Muscle layer of duodenum (tissue), 2 donors: ENCODE measurements around the gene FOXP1.

Experiments used
- H3K27ac ChIP-seq: one replicate; pipeline ENCODE4 v1.7.0; 2013; ENCODE audit warnings: mild to moderate bottlenecking, low read length
- H3K27me3 ChIP-seq: one replicate; pipeline ENCODE4 v1.7.0; 2013; ENCODE audit warnings: low read depth, mild to moderate bottlenecking, control low read depth, low read length
- H3K36me3 ChIP-seq, 2 donors: one replicate each; pipeline ENCODE4 v1.7.0; 2013; ENCODE audit warnings: low read length in 2 of 2, control low read depth in 1 of 2, mild to moderate bottlenecking in 1 of 2; ENCODE audit not compliant: insufficient read depth in 2 of 2, control insufficient read depth in 1 of 2
- H3K4me1 ChIP-seq, 2 donors: one replicate each; pipeline ENCODE4 v1.7.0; 2013; ENCODE audit warnings: low read length in 2 of 2, mild to moderate bottlenecking in 2 of 2, control low read depth in 1 of 2, moderate library complexity in 1 of 2; ENCODE audit not compliant: insufficient read depth in 2 of 2, control insufficient read depth in 1 of 2
- H3K4me3 ChIP-seq, 2 donors: one replicate each; pipeline ENCODE4 v1.7.0; 2013; ENCODE audit warnings: low read length in 2 of 2, low read depth in 1 of 2, mild to moderate bottlenecking in 1 of 2
- H3K9me3 ChIP-seq, 2 donors: one replicate each; pipeline ENCODE4 v1.7.0; 2013; ENCODE audit warnings: low read length in 2 of 2, control low read depth in 1 of 2, mild to moderate bottlenecking in 1 of 2; ENCODE audit not compliant: control insufficient read depth in 1 of 2
- donor health status: healthy.

The FOXP1 gene

GRCh38 chr3:71065764-71066013 is 517.8 kb downstream of the FOXP1 start:
- Histone ChIP-seq H3K4me3 (peak overlapping the region; percentile 67 to 76), H3K36me3 (peaks cover 0 to 26% of the 10 kb centered on the region in 2 donors), H3K27me3 (no peaks in the 10 kb centered on the region), H3K9me3 (no peaks in the 10 kb centered on the region), H3K4me1 (peaks cover 23 to 50% of the 10 kb centered on the region in 2 donors), H3K27ac (peak overlapping the region; percentile 93)

GRCh38 chr3:71064956-71065763 is 518.4 kb downstream of the FOXP1 start:
- peaks cover 0 to 26% of the 10 kb centered on the region in 2 donors for H3K36me3 ChIP-seq
- peaks cover 23 to 49% of the 10 kb centered on the region in 2 donors for H3K4me1 ChIP-seq
- H3K27me3 ChIP-seq: no peaks in the 10 kb centered on the region
- no peaks in the 10 kb centered on the region for H3K9me3 ChIP-seq
- peak overlapping the region; percentile 93 for H3K27ac ChIP-seq
- H3K4me3 ChIP-seq: peak overlapping the region; percentile 76 to 79

GRCh38 chr3:71064291-71064955 is 519.1 kb downstream of the FOXP1 start:
- Histone ChIP-seq H3K27me3 (no peaks in the 10 kb centered on the region), H3K4me3 (peak overlapping the region; percentile 79 to 93), H3K36me3 (peaks cover 0 to 26% of the 10 kb centered on the region in 2 donors), H3K4me1 (peaks cover 23 to 49% of the 10 kb centered on the region in 2 donors), H3K9me3 (no peaks in the 10 kb centered on the region), H3K27ac (peak overlapping the region; percentile 93)

- Histone ChIP-seq H3K36me3 (peaks cover 0 to 26% of the 10 kb centered on the region in 2 donors), H3K9me3 (no peaks in the 10 kb centered on the region), H3K27ac (peak overlapping the region; percentile 93), H3K4me1 (peaks cover 28 to 49% of the 10 kb centered on the region in 2 donors), H3K27me3 (no peaks in the 10 kb centered on the region), H3K4me3 (peak overlapping the region; percentile 79 to 93)
Observed at GRCh38 chr3:71063773-71064290, 519.7 kb downstream of the FOXP1 start.

- Histone ChIP-seq H3K4me3 (peak overlapping the region; percentile 79 to 93), H3K27me3 (no peaks in the 10 kb centered on the region), H3K9me3 (no peaks in the 10 kb centered on the region), H3K36me3 (peaks cover 0 to 26% of the 10 kb centered on the region in 2 donors), H3K27ac (peak overlapping the region; percentile 93), H3K4me1 (peaks cover 28 to 50% of the 10 kb centered on the region in 2 donors)
Observed at GRCh38 chr3:71062952-71063772, 520.4 kb downstream of the FOXP1 start.

GRCh38 chr3:71062037-71062932 is 521.2 kb downstream of the FOXP1 start:
- H3K27me3 ChIP-seq: no peaks in the 10 kb centered on the region
- H3K27ac ChIP-seq: peak overlapping the region; percentile 93
- H3K4me1 ChIP-seq: peaks cover 36 to 52% of the 10 kb centered on the region in 2 donors
- no peaks in the 10 kb centered on the region for H3K9me3 ChIP-seq
- H3K4me3 ChIP-seq: peak overlapping the region; percentile 79 to 93
- H3K36me3 ChIP-seq: peaks cover 0 to 26% of the 10 kb centered on the region in 2 donors

GRCh38 chr3:71061581-71061980 is 521.9 kb downstream of the FOXP1 start:
- Histone ChIP-seq H3K4me1 (peaks cover 32 to 49% of the 10 kb centered on the region in 2 donors), H3K27ac (peak overlapping the region; percentile 93), H3K4me3 (peak overlapping the region; percentile 79 to 93), H3K9me3 (no peaks in the 10 kb centered on the region), H3K27me3 (no peaks in the 10 kb centered on the region), H3K36me3 (peaks cover 0 to 26% of the 10 kb centered on the region in 2 donors)

- Histone ChIP-seq H3K27ac (peak overlapping the region; percentile 93), H3K36me3 (peaks cover 0 to 26% of the 10 kb centered on the region in 2 donors), H3K4me1 (peaks cover 32 to 49% of the 10 kb centered on the region in 2 donors), H3K4me3 (peak overlapping the region; percentile 79 to 93), H3K9me3 (no peaks in the 10 kb centered on the region), H3K27me3 (no peaks in the 10 kb centered on the region)
Observed at GRCh38 chr3:71061037-71061436, 522.5 kb downstream of the FOXP1 start.

GRCh38 chr3:71060536-71060935 is 523.0 kb downstream of the FOXP1 start:
- H3K27ac ChIP-seq: peak overlapping the region; percentile 93
- H3K36me3 ChIP-seq: peaks cover 0 to 26% of the 10 kb centered on the region in 2 donors
- H3K9me3 ChIP-seq: no peaks in the 10 kb centered on the region
- H3K4me3 ChIP-seq: peak overlapping the region; percentile 79 to 93
- peaks cover 31 to 54% of the 10 kb centered on the region in 2 donors for H3K4me1 ChIP-seq
- H3K27me3 ChIP-seq: no peaks in the 10 kb centered on the region

GRCh38 chr3:71057526-71057894 is 526.0 kb downstream of the FOXP1 start:
- H3K27ac ChIP-seq: peak overlapping the region; percentile 57
- H3K4me3 ChIP-seq: no peak overlapping the region
- H3K27me3 ChIP-seq: no peaks in the 10 kb centered on the region
- H3K36me3 ChIP-seq: peaks cover 5 to 9% of the 10 kb centered on the region in 2 donors
- no peaks in the 10 kb centered on the region for H3K9me3 ChIP-seq
- H3K4me1 ChIP-seq: peaks cover 47 to 84% of the 10 kb centered on the region in 2 donors
